Activated naive CD8-positive, alpha-beta T cell (primary cell): ENCODE data around the gene ATP11A.

ENCODE experiments used
- H3K27ac Mint-ChIP-seq: one replicate; pipeline ENCODE4 v1.8.0; 2021; ENCODE audit warnings: mixed read lengths
- H3K27me3 Mint-ChIP-seq: one replicate; pipeline ENCODE4 v1.8.0; 2021; ENCODE audit warnings: mixed read lengths
- H3K36me3 Mint-ChIP-seq: one replicate; pipeline ENCODE4 v1.8.0; 2021; ENCODE audit warnings: mixed read lengths
- H3K4me1 Mint-ChIP-seq: one replicate; pipeline ENCODE4 v1.8.0; 2021; ENCODE audit warnings: low read depth, mixed read lengths
- H3K4me3 Mint-ChIP-seq: one replicate; pipeline ENCODE4 v1.8.0; 2021; ENCODE audit warnings: mild to moderate bottlenecking, mixed read lengths
- H3K9me3 Mint-ChIP-seq: one replicate; pipeline ENCODE4 v1.8.0; 2021; ENCODE audit warnings: low read depth, mixed read lengths

Gene ATP11A

DNA sequence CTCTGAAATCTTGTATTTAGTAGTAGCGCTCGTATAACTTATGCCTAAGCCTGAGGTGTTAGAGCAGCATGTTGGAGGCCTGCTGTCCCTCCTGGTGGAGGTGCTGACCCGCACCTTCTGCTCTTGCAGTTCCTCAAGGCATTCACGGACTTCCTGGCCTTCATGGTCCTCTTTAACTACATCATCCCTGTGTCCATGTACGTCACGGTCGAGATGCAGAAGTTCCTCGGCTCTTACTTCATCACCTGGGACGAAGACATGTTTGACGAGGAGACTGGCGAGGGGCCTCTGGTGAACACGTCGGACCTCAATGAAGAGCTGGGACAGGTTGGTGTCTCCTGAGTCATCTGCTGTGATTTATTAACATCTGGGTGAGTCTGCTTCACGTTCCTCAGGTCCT lies 136.7 kb downstream of the ATP11A start:
- Mint-ChIP-seq H3K27me3 (no peaks in the 10 kb centered on the region), H3K4me3 (no peak overlapping the region), H3K27ac (no peak overlapping the region), H3K9me3 (no peaks in the 10 kb centered on the region), H3K36me3 (peaks cover 13% of the 10 kb centered on the region), H3K4me1 (no peaks in the 10 kb centered on the region)

DNA sequence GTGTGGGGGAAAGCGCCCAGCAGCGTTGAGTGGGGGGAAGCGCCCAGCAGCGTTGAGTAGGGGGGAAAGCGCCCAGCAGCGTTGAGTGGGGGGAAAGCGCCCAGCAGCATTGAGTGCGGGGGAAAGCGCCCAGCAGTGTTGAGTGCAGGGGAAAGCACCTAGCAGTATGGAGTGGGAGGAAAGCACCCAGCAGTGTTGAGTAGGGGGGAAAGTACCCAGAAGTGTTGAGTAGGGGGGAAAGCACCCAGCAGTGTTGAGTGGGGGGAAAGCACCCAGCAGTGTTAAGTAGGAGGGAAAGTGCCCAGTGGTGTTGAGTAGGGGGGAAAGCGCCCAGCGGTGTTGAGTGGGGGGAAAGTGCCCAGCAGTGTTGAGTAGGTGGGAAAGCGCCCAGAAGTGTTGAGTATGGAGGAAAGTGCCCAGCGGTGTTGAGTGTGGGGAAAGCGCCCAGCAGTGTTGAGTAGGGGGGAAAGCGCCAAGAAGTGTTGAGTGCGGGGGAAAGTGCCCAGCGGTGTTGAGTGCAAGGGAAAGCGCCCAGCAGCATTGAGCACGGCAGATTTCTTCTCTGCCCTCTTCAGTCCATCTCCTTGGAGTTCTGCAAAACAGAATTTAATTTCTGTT lies 138.4 kb downstream of the ATP11A start:
- Mint-ChIP-seq H3K4me1 (no peaks in the 10 kb centered on the region), H3K4me3 (no peak overlapping the region), H3K36me3 (peaks cover 17% of the 10 kb centered on the region), H3K27me3 (no peaks in the 10 kb centered on the region), H3K9me3 (no peaks in the 10 kb centered on the region), H3K27ac (no peak overlapping the region)

DNA sequence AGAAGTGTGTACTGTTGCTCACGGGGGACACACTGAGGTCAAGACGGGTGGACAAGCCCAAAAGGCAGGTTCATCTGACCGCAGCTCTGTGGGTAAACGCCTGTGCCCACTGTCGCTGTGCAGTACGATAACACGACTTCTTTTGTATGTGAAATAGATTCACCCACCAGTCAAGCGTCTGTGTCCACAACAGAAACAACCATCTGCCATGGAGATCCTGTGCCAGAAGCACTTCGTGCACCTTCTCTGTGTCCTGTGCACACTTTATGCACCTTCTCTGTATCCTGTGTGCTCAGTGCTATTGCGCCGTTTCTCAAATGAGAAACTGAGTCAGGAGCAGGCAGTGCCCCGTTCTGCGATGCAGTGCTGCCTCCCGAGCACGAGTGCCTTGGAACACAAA lies 138.9 kb downstream of the ATP11A start:
- Mint-ChIP-seq H3K36me3 (peaks cover 18% of the 10 kb centered on the region), H3K4me3 (no peak overlapping the region), H3K9me3 (no peaks in the 10 kb centered on the region), H3K4me1 (no peaks in the 10 kb centered on the region), H3K27ac (no peak overlapping the region), H3K27me3 (no peaks in the 10 kb centered on the region)

DNA sequence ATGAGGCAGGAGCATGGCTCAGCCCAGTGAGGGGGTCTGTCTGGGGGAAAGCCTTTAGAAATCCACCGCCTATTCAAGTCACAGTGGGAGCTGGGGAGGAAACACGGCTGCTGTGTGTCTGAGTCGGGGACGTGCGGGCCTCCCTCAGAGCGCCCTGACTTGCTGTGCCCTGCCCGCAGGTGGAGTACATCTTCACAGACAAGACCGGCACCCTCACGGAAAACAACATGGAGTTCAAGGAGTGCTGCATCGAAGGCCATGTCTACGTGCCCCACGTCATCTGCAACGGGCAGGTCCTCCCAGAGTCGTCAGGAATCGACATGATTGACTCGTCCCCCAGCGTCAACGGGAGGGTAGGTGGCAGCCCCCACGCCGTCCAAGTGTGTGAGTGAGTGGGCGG lies 141.4 kb downstream of the ATP11A start:
- H3K27ac Mint-ChIP-seq = no peak overlapping the region
- no peaks in the 10 kb centered on the region for H3K4me1 Mint-ChIP-seq
- H3K36me3 Mint-ChIP-seq = peaks cover 10% of the 10 kb centered on the region
- no peak overlapping the region for H3K4me3 Mint-ChIP-seq
- no peaks in the 10 kb centered on the region for H3K27me3 Mint-ChIP-seq
- no peaks in the 10 kb centered on the region for H3K9me3 Mint-ChIP-seq

DNA sequence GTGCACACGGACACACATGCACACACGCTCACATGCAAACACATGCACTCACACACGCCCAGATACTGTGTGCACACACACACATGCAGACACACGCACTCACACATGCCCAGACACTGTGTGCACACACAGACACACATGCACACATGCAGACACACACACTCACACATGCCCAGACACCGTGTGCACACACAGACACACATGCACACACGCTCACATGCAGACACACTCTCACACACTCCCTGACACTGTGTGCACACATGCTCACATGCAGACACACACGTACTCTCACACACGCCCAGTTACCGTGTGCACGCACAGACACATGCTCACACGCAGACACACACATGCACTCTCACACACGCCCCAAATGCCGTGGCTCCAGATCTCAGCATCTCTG lies 142.0 kb downstream of the ATP11A start:
- Mint-ChIP-seq H3K36me3 (peaks cover 10% of the 10 kb centered on the region), H3K27ac (no peak overlapping the region), H3K4me3 (no peak overlapping the region), H3K4me1 (no peaks in the 10 kb centered on the region), H3K9me3 (no peaks in the 10 kb centered on the region), H3K27me3 (no peaks in the 10 kb centered on the region)

DNA sequence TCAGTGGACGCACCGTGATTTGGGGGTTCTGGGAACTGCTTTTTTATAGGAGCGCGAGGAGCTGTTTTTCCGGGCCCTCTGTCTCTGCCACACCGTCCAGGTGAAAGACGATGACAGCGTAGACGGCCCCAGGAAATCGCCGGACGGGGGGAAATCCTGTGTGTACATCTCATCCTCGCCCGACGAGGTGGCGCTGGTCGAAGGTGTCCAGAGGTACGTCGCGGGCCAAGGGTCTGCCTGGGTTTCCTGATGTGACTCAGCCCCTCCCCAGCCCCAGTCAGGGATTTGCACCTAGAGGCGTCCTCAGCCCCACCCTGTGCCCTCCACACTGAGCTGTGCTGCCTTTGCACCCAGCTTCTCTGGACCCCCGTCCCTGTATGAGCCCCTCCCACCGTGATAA lies 143.0 kb downstream of the ATP11A start:
- H3K27me3 Mint-ChIP-seq = no peaks in the 10 kb centered on the region
- no peaks in the 10 kb centered on the region for H3K4me1 Mint-ChIP-seq
- H3K27ac Mint-ChIP-seq = no peak overlapping the region
- H3K36me3 Mint-ChIP-seq = peaks cover 13% of the 10 kb centered on the region
- H3K4me3 Mint-ChIP-seq = no peak overlapping the region
- H3K9me3 Mint-ChIP-seq = no peaks in the 10 kb centered on the region

DNA sequence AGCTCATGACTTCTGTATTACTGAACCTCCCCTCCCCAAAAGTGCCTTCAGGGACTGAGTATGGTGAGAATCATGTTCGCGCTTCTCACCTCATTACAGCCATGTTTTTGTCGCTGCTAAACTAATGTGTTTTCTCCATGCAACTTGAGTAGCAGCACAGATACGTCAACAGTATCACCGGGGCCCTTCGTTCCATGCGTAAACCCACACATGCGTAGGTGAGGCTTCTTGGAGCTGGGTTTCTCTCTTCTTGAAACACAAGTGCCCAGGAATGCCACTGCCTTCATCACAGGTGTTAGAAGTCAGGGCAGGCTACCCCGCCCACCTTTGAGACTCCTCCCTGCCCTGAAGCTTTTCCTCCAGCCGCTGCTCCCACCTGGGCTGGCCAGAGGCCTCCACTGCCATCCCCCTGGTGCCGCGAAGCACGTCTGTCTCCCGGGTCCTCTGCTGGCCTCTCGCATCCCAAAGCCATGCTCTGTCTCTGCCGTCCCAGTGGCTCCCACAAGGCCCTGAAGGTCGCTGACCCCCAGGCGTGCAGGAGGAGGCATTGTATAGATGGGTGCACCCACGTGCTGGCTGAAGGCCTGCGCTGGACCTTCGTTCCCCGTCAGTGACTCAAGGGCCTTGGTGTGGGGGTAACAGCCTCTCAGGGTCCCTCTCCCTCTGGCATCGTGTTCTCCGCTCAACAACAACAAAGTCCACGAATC lies 143.9 kb downstream of the ATP11A start:
- no peak overlapping the region for H3K27ac Mint-ChIP-seq
- peaks cover 13% of the 10 kb centered on the region for H3K36me3 Mint-ChIP-seq
- no peaks in the 10 kb centered on the region for H3K9me3 Mint-ChIP-seq
- H3K27me3 Mint-ChIP-seq = no peaks in the 10 kb centered on the region
- H3K4me1 Mint-ChIP-seq = no peaks in the 10 kb centered on the region
- no peak overlapping the region for H3K4me3 Mint-ChIP-seq

DNA sequence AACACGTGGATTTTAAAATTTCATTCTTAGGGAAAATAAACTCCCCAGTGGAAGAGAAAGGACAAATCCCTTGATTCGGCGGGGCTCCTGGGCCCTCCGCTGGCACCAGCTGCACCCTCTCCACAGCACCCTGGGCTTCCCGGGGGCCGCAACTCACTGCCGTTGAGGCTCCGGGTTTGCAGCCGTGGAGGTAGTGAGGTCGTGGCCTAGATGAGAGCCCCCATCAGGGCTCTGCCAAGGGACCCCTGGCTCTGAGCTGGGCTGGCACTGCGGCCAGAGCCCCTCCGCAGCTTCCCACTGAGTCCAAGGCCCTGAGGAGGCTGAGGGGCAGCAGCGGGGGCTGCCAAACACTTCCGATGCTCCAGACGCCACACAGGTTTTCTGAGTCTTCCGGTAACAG lies 145.5 kb downstream of the ATP11A start:
- no peaks in the 10 kb centered on the region for H3K27me3 Mint-ChIP-seq

DNA sequence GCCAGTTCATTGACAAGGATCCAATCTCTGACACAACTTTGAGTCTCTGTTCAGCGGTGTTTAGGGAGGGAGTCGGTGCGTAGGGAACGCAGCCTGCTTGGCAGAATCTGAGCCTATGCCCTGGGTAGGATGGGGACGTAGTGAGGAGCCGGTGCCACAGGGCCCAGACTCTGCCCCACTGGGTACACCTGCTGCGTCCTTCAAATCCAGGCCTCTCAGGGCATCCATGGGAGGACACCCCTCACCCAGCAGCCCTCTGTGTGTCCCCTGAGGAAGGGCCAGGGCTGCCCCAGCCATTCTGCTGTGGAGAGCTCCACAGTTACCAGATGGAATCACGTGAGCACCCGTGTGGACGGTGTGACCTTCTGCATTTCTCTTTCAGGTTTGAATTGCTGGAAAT lies 146.0 kb downstream of the ATP11A start:
- no peak overlapping the region for H3K27ac Mint-ChIP-seq
- no peaks in the 10 kb centered on the region for H3K27me3 Mint-ChIP-seq
- peaks cover 16% of the 10 kb centered on the region for H3K36me3 Mint-ChIP-seq
- no peaks in the 10 kb centered on the region for H3K9me3 Mint-ChIP-seq
- no peaks in the 10 kb centered on the region for H3K4me1 Mint-ChIP-seq
- no peak overlapping the region for H3K4me3 Mint-ChIP-seq

More for the DNA sequence above, 145.5 kb downstream of the ATP11A start:
- Mint-ChIP-seq H3K4me3 (no peak overlapping the region), H3K27ac (no peak overlapping the region), H3K36me3 (peaks cover 16% of the 10 kb centered on the region), H3K4me1 (no peaks in the 10 kb centered on the region), H3K9me3 (no peaks in the 10 kb centered on the region)

DNA sequence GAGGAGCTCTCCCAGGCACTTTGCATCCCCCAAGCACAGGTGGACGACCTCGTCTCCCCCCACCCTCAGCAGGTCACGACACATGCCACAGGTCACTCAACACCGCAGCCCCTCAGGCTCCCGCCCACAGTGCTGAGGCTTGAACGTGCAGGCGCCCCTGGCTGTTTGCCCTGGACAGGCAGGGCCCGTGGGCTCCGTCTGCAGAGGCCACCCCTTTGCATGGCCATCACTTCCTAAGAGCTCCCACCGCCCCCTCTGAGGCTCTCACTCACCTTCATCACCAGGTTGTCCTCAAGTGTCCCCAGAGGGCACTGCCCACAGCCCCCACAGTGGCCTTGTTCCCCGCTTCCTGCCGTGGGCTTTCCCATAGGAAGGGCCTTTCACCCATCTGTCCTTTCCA lies 147.1 kb downstream of the ATP11A start:
- Mint-ChIP-seq H3K9me3 (no peaks in the 10 kb centered on the region), H3K4me3 (no peak overlapping the region), H3K4me1 (no peaks in the 10 kb centered on the region), H3K36me3 (peaks cover 12% of the 10 kb centered on the region), H3K27me3 (no peaks in the 10 kb centered on the region), H3K27ac (no peak overlapping the region)

DNA sequence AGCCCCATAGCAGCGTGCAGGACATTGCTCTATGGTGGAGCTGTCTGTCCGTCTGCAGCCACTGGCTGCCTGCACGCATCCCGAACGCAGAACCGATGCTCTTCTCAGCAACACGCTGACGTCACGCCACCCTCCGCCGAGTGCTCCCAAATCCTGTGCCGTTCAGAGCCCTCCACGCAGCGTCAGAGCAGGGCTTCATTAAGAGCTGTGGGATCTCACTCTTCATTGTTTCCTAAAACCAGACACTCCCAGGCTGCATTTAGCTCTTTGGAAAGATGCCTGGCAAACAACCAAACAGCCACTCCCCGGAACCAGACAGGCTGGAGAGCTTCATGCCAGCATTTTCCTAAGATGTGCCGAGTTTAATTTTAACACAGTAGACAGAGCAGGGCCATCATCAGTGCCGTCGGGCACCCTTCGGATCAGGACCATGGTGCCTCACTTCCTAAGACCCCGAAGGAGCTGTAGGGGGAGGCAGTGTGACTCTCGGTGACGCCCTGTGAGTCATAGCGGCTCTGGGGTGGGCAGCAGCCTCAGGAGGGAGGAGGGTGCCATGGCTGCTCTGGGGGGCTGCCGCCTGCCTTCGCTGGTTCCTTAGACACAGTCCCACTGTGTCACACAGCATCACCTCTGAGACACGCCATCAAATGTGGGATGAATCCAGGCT lies 147.7 kb downstream of the ATP11A start:
- no peaks in the 10 kb centered on the region for H3K27me3 Mint-ChIP-seq
- no peaks in the 10 kb centered on the region for H3K4me1 Mint-ChIP-seq
- peaks cover 14% of the 10 kb centered on the region for H3K36me3 Mint-ChIP-seq
- H3K27ac Mint-ChIP-seq = no peak overlapping the region
- H3K9me3 Mint-ChIP-seq = no peaks in the 10 kb centered on the region
- no peak overlapping the region for H3K4me3 Mint-ChIP-seq

DNA sequence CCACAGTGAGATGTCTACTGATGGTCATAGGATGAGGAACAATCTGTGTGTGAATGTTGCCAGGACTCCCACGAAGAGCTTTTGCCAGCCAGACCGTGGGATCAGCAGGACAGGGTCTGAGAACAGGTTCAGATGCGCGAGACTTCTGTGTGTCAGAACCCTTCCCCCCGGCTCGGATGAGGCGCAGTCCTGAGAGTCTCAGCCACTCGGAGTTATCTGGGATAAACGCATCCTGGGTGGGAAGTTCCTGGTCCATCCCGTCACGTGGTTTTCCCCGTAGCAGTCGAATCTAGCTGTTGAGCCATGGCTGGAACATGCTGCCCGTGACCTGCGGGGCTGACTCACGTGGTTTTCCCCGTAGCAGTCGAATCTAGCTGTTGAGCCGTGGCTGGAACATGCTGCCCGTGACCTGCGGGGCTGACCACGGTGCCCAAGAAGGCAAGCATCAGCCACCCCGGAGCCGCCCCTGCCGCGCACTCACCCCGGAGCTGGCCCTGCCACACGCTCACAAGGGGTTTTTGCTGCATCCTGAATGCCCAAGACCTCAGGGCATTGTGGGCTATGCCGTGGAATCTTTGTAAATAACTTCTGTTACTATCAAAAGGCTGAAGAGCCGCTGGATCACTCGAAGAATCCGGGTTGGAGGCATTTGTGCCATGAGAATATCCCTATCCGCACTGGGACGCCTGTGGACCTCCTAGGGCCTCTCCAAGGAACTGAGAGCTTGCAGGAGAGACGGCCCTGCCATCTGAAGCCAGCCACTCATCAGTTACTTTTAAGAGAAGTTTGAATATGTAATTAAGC lies 148.4 kb downstream of the ATP11A start:
- Mint-ChIP-seq H3K9me3 (no peaks in the 10 kb centered on the region), H3K4me3 (no peak overlapping the region), H3K36me3 (peaks cover 13% of the 10 kb centered on the region), H3K4me1 (no peaks in the 10 kb centered on the region), H3K27me3 (no peaks in the 10 kb centered on the region), H3K27ac (no peak overlapping the region)

DNA sequence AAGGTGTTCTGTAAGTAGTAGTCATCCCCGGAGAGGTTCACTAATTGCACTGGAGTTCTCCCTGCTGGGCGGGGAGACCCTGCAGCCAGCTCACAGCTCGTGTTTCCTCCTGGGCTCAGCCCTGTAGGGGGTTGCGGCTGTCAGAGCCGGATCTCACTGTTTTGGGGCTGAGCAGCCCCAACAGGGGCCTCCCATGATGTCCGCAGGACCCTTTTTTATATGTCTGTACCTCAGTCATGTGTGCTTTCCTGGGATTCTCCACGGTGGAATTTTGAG lies 148.9 kb downstream of the ATP11A start:
- H3K9me3 Mint-ChIP-seq = no peaks in the 10 kb centered on the region
- H3K27ac Mint-ChIP-seq = no peak overlapping the region
- H3K4me1 Mint-ChIP-seq = no peaks in the 10 kb centered on the region
- H3K36me3 Mint-ChIP-seq = peaks cover 12% of the 10 kb centered on the region
- H3K27me3 Mint-ChIP-seq = no peaks in the 10 kb centered on the region
- no peak overlapping the region for H3K4me3 Mint-ChIP-seq

DNA sequence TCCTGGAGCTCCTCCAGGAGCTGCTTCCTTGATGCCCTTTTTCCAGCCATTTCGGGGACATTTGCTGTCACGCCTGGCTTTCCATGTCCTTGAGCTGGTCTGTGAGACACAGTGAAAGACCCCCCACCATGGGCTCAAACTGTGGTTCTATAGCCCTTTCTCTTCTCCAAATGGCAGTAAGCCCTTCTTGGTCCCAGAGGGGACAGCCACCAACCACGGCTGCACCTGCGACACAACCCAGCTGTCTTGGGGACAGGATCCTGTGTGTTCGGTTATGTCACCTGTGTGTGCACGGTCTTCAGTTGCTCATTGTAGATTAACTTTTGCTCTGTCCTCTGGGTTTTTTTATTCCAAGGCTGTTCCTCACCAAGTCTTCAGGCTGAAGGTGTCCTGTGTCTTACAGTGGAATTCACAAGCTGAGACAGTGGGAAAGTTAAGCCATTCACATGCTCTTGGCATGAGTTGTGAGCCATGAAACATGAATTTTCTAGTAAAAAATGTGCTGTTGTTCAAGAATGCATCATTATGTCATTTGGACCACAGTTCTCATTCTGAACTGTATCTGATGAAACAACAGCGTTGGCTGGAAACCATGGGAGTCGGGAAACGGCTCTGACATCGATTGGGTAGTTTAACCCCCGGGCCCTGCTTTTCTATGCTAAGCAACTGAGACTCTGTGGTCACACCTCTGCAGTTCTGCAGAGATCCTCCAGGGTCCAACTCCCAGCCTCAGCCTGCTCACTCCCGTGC lies 149.7 kb downstream of the ATP11A start:
- Mint-ChIP-seq H3K27ac (no peak overlapping the region), H3K9me3 (no peaks in the 10 kb centered on the region), H3K4me3 (no peak overlapping the region), H3K36me3 (peaks cover 12% of the 10 kb centered on the region), H3K4me1 (no peaks in the 10 kb centered on the region), H3K27me3 (no peaks in the 10 kb centered on the region)
